Measurements from ENCODE around the gene PTGDR2.
A peak's percentile ranks its signal among the peaks of the same experiment; 100 is the strongest.
"Not testable (repeated sequence)": the region's sequence is repeated elsewhere in the genome, so short reads cannot be mapped to it uniquely, and the experiment has no call there.

PTGDR2 gene

GRCh38 chr11:60841797-60842667, 13.7 kb downstream of the PTGDR2 start, which contains the start of gene CCDC86:
Gene CCDC86, plus strand, starts transcription at chr11:60842113. Its CDS starts 12 bp downstream, at chr11:60842125.
- peak; percentile 95 to 98 (median 97) for DNase-seq

DNA sequence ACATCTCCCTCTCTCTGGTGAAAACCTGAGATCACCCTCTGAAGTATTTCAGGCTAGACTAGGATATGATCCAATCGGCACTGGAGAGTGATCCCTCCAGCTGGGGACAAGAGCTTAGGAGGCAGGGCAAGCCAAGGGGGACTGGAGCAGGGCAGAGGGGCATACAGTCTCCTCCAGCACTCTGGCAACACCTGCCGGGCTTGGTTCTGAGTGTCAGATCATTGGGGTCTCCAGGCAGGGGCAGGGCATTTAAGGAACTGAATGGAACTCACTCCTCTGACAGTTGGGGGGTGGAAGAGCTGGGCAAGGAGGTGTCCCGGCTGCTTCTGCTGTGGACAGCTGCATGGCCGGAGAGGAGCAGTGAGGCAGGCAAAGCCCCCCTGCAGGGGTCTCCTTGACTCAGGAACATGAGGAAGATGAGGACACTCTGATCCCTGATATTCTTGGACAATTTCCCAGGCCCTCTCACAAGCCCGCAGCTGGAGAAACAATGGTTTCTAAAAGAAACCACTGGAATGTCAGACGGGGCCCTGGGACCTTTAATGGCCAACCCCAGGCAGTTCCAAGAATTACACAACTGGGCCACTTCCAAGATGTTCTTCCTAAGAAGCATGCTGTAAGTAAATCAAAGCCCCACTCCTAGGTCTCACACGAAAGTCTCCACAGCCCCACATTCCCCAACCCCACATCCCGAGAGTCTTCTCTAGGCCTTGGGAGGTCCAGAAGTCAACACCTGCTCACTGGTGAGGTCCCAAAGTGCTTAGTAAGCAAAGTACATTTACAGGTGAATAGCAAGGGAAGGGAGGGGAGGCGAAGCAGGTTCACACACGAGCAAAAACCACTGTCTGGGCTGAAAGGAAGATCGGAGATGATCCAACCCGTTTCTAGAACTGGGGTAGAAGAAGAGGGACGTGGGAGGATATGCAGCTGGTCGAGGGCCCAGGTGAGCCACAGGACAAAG, 15.0 kb downstream of the PTGDR2 start:
- DNase-seq: no peak

DNA sequence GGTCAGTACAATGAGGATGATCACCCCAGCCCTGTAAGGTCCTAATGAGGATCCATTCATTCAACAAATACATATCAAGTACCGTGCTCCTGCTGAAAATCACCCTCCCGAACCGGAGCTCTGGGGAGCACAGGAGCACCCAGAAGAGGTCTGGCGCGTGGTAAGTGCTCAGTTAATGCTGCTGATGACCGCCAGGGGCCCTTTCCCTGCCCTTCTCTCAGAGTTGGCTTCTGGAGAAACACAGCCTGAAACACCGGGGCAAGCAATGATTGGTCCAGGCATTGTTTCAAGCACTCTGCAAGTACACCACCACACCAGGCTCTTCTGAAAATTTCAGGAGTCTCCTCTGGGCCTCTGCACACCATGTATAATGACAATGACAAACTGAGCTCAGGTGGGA, 17.6 kb downstream of the PTGDR2 start:
- DNase-seq: no peak

DNA sequence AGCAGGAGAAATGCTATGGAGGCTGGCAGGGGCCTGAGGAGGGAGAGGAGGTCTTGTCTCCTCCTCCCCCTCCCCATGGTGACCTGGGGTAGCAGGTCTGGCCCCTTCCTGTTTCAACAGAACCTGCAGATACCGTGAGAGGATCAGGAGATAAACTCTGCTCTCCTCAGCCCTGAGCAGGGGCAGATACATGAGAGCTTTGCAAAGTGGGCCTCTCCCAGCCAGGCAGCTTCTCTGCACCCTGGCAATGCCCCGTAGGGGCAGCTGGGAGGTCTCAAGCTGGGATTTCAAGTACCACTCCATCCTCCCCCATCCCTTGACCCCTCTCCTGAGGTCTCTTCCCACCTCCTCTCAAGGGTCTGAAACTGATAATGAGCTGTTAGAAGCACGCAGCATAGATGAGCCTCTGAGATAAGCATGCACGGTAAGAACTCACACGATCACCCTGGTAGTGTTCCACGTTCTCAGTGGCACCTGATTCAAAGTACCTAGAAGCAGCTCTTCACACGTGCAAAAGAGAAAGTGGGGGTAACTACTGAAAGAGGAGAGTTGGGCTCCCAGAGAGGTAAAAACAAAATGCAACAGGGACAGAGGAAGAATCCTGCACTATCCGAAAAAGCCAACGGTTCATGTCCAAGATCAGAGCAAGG, 18.8 kb downstream of the PTGDR2 start:
- peak in 1 of 3 experiments; percentile 39 for DNase-seq

DNA sequence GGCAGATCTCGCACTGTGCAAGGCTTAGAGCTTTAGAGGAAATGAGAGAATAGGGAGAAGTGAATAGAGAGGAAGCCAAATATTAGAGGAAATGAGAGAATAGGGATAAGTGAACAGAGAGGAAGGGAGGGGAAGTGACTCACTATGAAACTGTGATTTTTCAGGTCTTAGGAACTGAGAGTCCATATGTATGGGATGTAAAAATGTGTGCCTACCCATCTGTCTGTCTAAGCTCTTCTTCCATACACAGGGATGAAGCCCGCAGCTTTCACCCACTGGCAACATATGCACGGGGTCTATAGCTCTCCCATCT, 20.3 kb downstream of the PTGDR2 start:
- DNase-seq: no peak

DNA sequence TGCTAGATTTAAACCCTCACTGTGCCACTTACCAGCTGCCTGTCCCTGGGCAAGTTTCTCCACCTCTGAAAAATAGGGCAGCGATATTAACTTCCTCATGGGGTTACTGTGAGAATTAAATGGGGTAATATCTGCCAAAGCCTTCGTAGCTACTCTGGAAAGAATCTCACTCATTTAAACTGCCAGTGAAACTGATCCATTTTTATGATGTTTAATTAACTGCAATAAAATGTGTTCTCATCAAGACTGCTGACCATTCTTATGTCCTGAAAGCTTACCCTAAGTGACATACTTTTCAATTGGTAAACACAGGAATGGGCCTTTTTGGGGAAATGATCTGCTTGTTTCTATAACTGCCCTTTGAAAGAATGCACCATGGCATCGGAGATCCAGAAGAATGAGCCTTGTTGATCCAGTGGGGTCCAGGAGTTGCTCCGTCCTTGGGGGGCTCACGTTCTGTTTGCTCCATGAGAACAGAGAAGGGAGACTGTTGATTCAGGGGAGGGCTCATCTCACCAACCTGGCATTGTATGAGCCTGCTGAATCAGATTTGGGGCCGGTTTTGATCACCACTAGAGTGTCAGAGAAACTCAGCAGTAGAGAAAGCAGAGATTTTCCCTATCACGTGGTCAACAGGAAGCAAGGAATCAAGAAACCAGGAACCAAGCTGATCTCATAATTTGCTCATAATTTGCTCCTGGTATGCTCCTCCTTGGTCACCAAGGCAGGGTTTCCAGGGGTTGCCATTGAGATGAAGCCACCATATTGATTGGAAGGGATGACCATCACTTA, 20.8 kb downstream of the PTGDR2 start:
- DNase-seq: no peak

GRCh38 chr11:60831501-60832079, 24.2 kb downstream of the PTGDR2 start:
- peak in 2 of 3 experiments; percentile 25 to 78 for DNase-seq

DNA sequence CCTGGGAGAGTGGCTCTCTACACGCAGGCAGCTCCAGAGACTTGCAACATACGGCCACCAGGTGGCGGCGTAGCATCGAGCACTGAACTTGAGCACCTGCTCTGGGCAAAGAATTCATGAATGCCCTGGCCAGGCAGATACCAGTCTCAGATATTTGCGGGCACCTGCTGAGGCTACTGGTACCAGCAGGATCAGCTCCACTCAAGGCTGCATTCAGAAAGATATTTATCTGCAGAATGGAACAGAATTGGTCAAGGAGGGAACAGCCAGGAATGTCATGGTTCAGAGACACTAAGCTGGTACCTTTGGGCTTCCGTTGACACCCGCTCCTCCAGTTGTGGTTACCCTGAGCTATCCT, 24.6 kb downstream of the PTGDR2 start:
- DNase-seq: peak; percentile 76 to 93 (median 86)

DNA sequence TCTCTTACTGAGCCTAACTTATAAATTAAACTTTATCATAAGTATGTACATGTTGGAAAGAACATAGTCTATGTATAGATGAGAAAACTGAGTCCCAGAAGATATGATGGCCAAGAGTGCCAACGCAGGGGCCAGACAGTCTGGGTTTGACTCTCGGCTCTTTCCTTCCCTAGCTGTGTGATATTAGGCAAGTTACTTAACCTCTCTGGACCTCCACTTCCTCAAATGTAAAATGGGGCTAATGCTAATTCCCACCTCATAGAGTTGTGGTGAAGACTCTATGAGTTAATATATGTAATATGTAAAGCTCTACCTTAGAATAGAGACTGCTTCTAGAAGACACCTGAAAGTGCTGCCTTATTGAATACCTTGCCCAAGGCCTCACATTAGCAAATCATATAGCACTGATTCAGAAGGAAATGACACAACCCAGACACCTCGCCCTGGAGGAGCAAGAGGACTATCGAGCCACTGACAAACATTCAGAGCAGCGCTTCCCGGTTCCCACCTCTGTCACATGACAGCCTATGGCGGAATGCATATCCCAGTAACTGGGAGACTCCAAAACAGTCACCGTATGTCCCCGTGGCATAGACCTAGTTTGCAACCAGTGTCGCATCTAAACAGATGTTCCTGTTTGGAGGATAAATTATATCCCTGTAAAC, 25.1 kb downstream of the PTGDR2 start:
- no peak for DNase-seq

DNA sequence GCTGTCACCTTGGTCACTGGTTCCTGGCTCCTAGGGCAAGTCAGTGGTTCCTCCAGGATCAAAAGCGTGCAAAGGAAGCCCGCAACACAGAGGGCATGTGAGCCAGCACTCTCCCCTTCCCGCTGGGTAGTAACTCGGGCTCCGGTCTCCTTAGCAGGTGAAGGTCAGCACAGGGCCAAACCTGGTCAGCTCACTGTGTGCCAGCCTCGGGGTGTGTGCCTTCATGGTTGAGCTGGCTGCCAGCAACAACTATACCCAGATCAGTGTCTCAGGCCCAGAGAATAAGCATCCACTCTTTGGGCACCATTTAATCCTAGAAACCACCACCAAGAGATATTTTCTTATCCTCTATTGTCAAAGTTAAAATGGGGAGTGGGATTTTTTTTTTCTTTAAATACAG, 30.0 kb downstream of the PTGDR2 start:
- no peak for DNase-seq

DNA sequence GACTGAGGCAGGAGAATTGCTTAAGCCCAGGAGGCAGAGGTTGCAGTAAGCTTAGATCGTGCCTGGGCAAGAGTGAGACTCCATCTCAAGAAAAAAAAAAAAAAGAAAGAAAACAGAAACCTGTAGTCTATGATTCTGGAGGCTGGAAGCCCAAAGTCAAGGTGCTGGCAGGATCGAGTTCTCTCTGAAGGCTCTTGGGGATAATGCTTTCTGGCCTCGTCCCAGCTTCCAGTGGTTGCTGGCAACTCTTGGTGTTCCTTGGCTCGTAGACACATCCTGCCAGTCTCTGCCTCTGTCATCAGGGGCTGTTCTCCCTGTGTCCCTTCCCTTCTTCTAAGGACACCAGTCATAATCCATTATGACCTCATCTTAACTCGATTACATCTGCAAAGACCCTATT, 30.6 kb downstream of the PTGDR2 start:
- no peak for DNase-seq

DNA sequence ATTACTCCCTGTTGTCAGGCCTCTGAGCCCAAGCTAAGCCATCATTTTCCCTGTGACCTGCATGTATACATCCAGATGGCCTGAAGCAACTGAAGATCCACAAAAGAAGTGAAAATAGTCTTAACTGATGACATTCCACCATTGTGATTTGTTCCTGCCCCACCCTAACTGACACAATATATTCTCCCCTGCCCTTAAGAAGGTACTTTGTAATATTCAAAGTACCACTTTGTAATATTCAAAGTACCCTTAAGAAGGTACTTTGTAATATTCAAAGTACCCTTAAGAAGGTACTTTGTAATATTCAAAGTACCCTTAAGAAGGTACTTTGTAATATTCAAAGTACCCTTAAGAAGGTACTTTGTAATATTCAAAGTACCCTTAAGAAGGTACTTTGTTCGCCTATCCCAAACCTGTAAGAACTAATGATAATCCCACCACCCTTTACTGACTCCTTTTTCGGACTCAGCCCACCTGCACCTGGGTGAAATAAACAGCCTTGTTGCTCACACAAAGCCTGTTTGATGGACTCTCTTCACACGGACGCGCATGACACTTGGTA, 31.9 kb downstream of the PTGDR2 start:
- not testable (repeated sequence) for DNase-seq

- no peak for DNase-seq
Measured at GRCh38 chr11:60821827-60822599, 33.7 kb downstream of the PTGDR2 start.

DNA sequence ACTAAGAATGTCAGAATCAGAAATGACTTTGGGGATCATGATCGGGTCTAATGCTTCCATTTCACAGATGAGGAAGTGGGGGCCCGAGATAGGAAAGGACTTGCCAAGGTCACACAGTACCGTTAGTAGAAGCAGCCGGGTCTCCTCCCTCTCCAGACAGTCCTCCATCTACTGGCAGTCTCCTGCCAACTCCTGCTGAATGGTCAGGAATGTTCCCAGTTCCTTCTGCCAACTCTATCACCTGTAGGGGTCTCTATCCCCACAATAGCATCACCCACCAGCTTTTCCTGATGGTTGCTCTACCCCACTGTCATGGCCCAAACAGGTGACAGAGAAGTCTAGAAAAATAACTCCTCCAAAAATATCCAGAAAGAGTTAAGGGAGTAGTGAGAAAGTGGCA, 37.7 kb downstream of the PTGDR2 start:
- no peak for DNase-seq

- DNase-seq: no peak
Measured at GRCh38 chr11:60816590-60817157, 39.1 kb downstream of the PTGDR2 start.

- no peak for DNase-seq
Measured at GRCh38 chr11:60814112-60814511, 41.6 kb downstream of the PTGDR2 start.

GRCh38 chr11:60813324-60813723, 42.4 kb downstream of the PTGDR2 start:
- DNase-seq: no peak

GRCh38 chr11:60810569-60810968, 45.2 kb downstream of the PTGDR2 start:
- no peak for DNase-seq

DNA sequence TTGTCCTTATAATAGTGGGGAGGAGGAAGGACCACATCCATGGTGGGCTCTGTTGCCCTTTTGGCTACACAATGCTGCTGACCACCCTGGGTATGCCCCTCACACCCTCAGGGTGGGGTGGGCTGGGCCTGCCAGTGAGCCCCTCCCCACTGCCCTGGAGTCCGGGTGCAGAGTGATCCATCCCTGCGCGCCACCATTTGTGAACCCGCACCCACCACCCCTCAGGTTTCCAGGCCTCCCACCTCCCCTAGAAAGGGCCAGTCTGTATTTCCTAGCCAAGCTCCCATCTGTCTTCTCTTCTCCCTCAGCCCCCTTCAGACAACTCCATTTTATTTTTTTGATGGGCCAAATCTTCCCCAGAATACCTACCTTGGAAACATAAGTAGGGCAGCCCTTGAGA, 45.6 kb downstream of the PTGDR2 start:
- DNase-seq: no peak

GRCh38 chr11:60809691-60810090, 46.1 kb downstream of the PTGDR2 start:
- DNase-seq: no peak

All from NCI-H1417 (cell line).